Measurements from ENCODE around the gene ATP1A3. TPM values are rescaled to one million over a fixed set of nuclear protein-coding genes. Genes with fewer than 3 reads are reported as not detected.

The ATP1A3 gene
- total RNA-seq, 1 experiment from 2014 or later = 34.2 TPM

GRCh38 chr19:41937525-41938468 is 56.2 kb downstream of the ATP1A3 start:
- H3K36me3 Mint-ChIP-seq = no peaks in the 10 kb centered on the region
- TF ChIP-seq CTCF (IDR thresholded peaks at IDR 0.05) = no peak
- TF ChIP-seq PRRX2 (CRISPR knock-in tag; IDR thresholded peaks at IDR 0.05) = no peak
- TF ChIP-seq TP53 (CRISPR knock-in tag; IDR thresholded peaks at IDR 0.05) = no peak
- TF ChIP-seq JUN (CRISPR knock-in tag; IDR thresholded peaks at IDR 0.05) = no peak
- TF ChIP-seq OVOL2 (CRISPR knock-in tag; IDR thresholded peaks at IDR 0.05; ENCODE audit: borderline replicate concordance) = no peak
- TF ChIP-seq AFF4 (CRISPR knock-in tag; IDR thresholded peaks at IDR 0.05; ENCODE audit: borderline replicate concordance) = no peak
- no peak for TF ChIP-seq CREM (CRISPR knock-in tag; IDR thresholded peaks at IDR 0.05)
- no peak for TF ChIP-seq SP1 (CRISPR knock-in tag; conservative IDR thresholded peaks at IDR 0.05)
- no peak for TF ChIP-seq ZNF263 (CRISPR knock-in tag; IDR thresholded peaks at IDR 0.05; ENCODE audit: low read depth)
- TF ChIP-seq ZNF121 (CRISPR knock-in tag; IDR thresholded peaks at IDR 0.05) = no peak
- TF ChIP-seq E2F1 (CRISPR knock-in tag; IDR thresholded peaks at IDR 0.05) = no peak
- no peak for TF ChIP-seq ATF2 (CRISPR knock-in tag; IDR thresholded peaks at IDR 0.05; ENCODE audit: borderline replicate concordance, low read depth)
- peaks cover 9% of the 10 kb centered on the region; the same call in 1 of the 2 replicates for H3K4me1 Mint-ChIP-seq
- no peak for ATAC-seq
- H3K27me3 Mint-ChIP-seq (ENCODE audit: low read depth) = peaks cover 78% of the 10 kb centered on the region
- DNase-seq (ENCODE audit: low spot score) = no peak
- POLR2A ChIA-PET = no interaction called here
- peaks cover 2% of the 10 kb centered on the region; the same call in 1 of the 2 replicates for H3K9me3 Mint-ChIP-seq
- no peak overlapping the region for H3K27ac Mint-ChIP-seq
- no peak overlapping the region; the same call in 1 of the 2 replicates for H3K4me3 Mint-ChIP-seq
- CTCF ChIA-PET = interaction anchor here (0.5 to 2.6 kb wide), 17 partner anchors 8 to 1358 kb away, joined by 3 to 14 read pairs (median 4); partner anchors contain the start of genes CD79A, ERFL and RABAC1

GRCh38 chr19:41936961-41937360 is 57.1 kb downstream of the ATP1A3 start:
- Mint-ChIP-seq H3K4me1 (peaks cover 13% of the 10 kb centered on the region), H3K27me3 (ENCODE audit: low read depth) (peaks cover 79% of the 10 kb centered on the region), H3K4me3 (no peak overlapping the region), H3K36me3 (no peaks in the 10 kb centered on the region), H3K27ac (no peak overlapping the region), H3K9me3 (no peaks in the 10 kb centered on the region)
- CTCF ChIA-PET = interaction anchor here (0.5 to 2.6 kb wide), 16 partner anchors 9 to 144 kb away, joined by 3 to 14 read pairs (median 4); partner anchors contain the start of genes CD79A, ERFL and RABAC1
- POLR2A ChIA-PET = interaction anchor here (0.6 kb wide), 1 partner anchor 54 kb away, joined by 3 read pairs; no protein-coding TSS in a partner anchor
- DNase-seq (ENCODE audit: low spot score) (no peak), ATAC-seq (no peak)
- TF ChIP-seq NR3C1 (CRISPR knock-in tag; conservative IDR thresholded peaks at IDR 0.05; ENCODE audit: low read depth) (no peak), NFATC4 (CRISPR knock-in tag; IDR thresholded peaks at IDR 0.05) (no peak), PREB (CRISPR knock-in tag; IDR thresholded peaks at IDR 0.05; ENCODE audit: borderline replicate concordance) (no peak), FOXK1 (CRISPR knock-in tag; IDR thresholded peaks at IDR 0.05) (no peak), ZNF423 (CRISPR knock-in tag; IDR thresholded peaks at IDR 0.05) (no peak), SP1 (CRISPR knock-in tag; conservative IDR thresholded peaks at IDR 0.05) (no peak), ZNF281 (CRISPR knock-in tag; IDR thresholded peaks at IDR 0.05) (no peak), GABPB1 (CRISPR knock-in tag; IDR thresholded peaks at IDR 0.05) (no peak), ZSCAN18 (CRISPR knock-in tag; IDR thresholded peaks at IDR 0.05) (no peak)

All from WTC11 (cell line).